Fibroblast of lung (primary cell): Measurements from ENCODE around the gene SENP1. TPM values are rescaled to one million over a fixed set of nuclear protein-coding genes. Genes with fewer than 3 reads are reported as not detected.

Source experiments
- DNase-seq, 2 donors: peaks; one replicate each; pipeline versions ENCODE4 v3.0.0 to v3.0.0-alpha.2; 2010; ENCODE audit warnings: low read depth in 2 of 2
- H2AFZ ChIP-seq: 2 replicates; pipeline ENCODE4 v1.5.1; 2012; ENCODE audit warnings: low read length, control low read depth, inconsistent platforms
- H3K27ac ChIP-seq: 2 replicates; pipeline ENCODE4 v1.5.1; 2011; ENCODE audit warnings: low read length, control low read depth; ENCODE audit not compliant: insufficient read depth
- H3K27me3 ChIP-seq: 2 replicates; pipeline ENCODE4 v1.5.1; 2011; ENCODE audit warnings: mild to moderate bottlenecking, low read length; ENCODE audit not compliant: control insufficient read depth, insufficient read depth
- H3K36me3 ChIP-seq: 2 replicates; pipeline ENCODE4 v1.5.1; 2011; ENCODE audit warnings: low read length; ENCODE audit not compliant: control insufficient read depth, insufficient read depth
- H3K4me1 ChIP-seq: 2 replicates; pipeline ENCODE4 v1.5.1; 2011; ENCODE audit warnings: low read length; ENCODE audit not compliant: control insufficient read depth, insufficient read depth; ENCODE audit errors: extremely low read depth
- H3K4me2 ChIP-seq: 2 replicates; pipeline ENCODE4 v1.5.1; 2011; ENCODE audit warnings: low read length, control low read depth; ENCODE audit not compliant: insufficient read depth; ENCODE audit errors: extremely low read depth
- H3K4me3 ChIP-seq, 4 experiments: fragments of 200-600 bp in 1 of 4; sonication (generic) in 1 of 4; replicated peaks in 1 of 4; 2 replicates each; pipeline ENCODE4 v1.5.1; 2011 to 2016; ENCODE audit warnings: low read length in 4 of 4, low read depth in 3 of 4, mild to moderate bottlenecking in 3 of 4, control low read depth in 2 of 4, inconsistent platforms in 1 of 4, mixed read lengths in 1 of 4; ENCODE audit not compliant: insufficient read depth in 1 of 4; ENCODE audit errors: control extremely low read depth in 1 of 4
- H3K79me2 ChIP-seq: 2 replicates; pipeline ENCODE4 v1.5.1; 2012; ENCODE audit warnings: mild to moderate bottlenecking, low read length, inconsistent platforms; ENCODE audit not compliant: control insufficient read depth, insufficient read depth
- H3K9ac ChIP-seq: 2 replicates; pipeline ENCODE4 v1.5.1; 2011; ENCODE audit warnings: mild to moderate bottlenecking, low read length, control low read depth; ENCODE audit not compliant: insufficient read depth
- H3K9me3 ChIP-seq: 2 replicates; pipeline ENCODE4 v1.5.1; 2012; ENCODE audit warnings: low read depth, low read length; ENCODE audit not compliant: control insufficient read depth, insufficient read depth
- H4K20me1 ChIP-seq: 2 replicates; pipeline ENCODE4 v1.5.1; 2011; ENCODE audit warnings: low read length; ENCODE audit not compliant: control insufficient read depth, insufficient read depth; ENCODE audit errors: extremely low read depth
- CTCF ChIP-seq, 2 donors: IDR thresholded peaks in 1 of 2; conservative IDR thresholded peaks in 1 of 2; 1 replicate in 1 of 2; 2 replicates in 1 of 2; pipeline ENCODE4 v1.5.1; 2011 to 2012; ENCODE audit warnings: low read length in 2 of 2, control low read depth in 1 of 2, inconsistent platforms in 1 of 2, low read depth in 1 of 2, mild to moderate bottlenecking in 1 of 2
- EZH2 ChIP-seq: IDR thresholded peaks from 2 replicates; pipeline ENCODE4 v1.5.1; 2012; ENCODE audit warnings: low read length, control low read depth, mild to moderate bottlenecking; ENCODE audit errors: missing control alignments
- polyA plus RNA-seq, 2 donors: library from polyadenylated mRNA; depleted of rRNA in 1 of 2; stranded (reverse) in 1 of 2; unstranded in 1 of 2; fragments of >200 nt; gene quantifications; 2 replicates each; pipeline ENCODE4 v1.2.1, GENCODE V29; 2011 to 2012; ENCODE audit warnings: missing spikeins in 1 of 2
- total RNA-seq: library from RNA; depleted of rRNA; stranded (reverse); fragments of >200 nt; gene quantifications from 2 replicates; pipeline ENCODE4 v1.2.1, GENCODE V29; 2014

Gene SENP1
- total and polyA plus RNA-seq, 2 donors (not counting 1 experiment from before 2014, with no cell fraction given) = 14.7 to 17.9 TPM

GRCh38 chr12:48053883-48054282 is 52.0 kb downstream of the SENP1 start:
- no peak for DNase-seq
- H3K4me3 ChIP-seq = no peak overlapping the region
- no peaks in the 10 kb centered on the region for H3K9me3 ChIP-seq
- peaks cover 2% of the 10 kb centered on the region for H3K36me3 ChIP-seq
- H4K20me1 ChIP-seq = no peaks in the 10 kb centered on the region
- no peak overlapping the region for H2AFZ ChIP-seq
- no peaks in the 10 kb centered on the region for H3K4me1 ChIP-seq
- H3K27ac ChIP-seq = no peak overlapping the region
- H3K4me2 ChIP-seq = no peak overlapping the region
- no peak overlapping the region for H3K9ac ChIP-seq
- H3K79me2 ChIP-seq = no peaks in the 10 kb centered on the region
- TF ChIP-seq CTCF (conservative IDR thresholded peaks at IDR 0.05 in 1 of 2, IDR thresholded peaks at IDR 0.05 in 1 of 2; ENCODE audit: low read depth in 1 of 2, low read length in 2 of 2) (no peak), EZH2 (no peak)
- H3K27me3 ChIP-seq = no peaks in the 10 kb centered on the region

- H3K9ac ChIP-seq = no peak overlapping the region
- H2AFZ ChIP-seq = no peak overlapping the region
- no peaks in the 10 kb centered on the region for H3K4me1 ChIP-seq
- H3K79me2 ChIP-seq = no peaks in the 10 kb centered on the region
- no peak for TF ChIP-seq EZH2
- TF ChIP-seq CTCF (conservative IDR thresholded peaks at IDR 0.05 in 1 of 2, IDR thresholded peaks at IDR 0.05 in 1 of 2; ENCODE audit: low read depth in 1 of 2, low read length in 2 of 2) = no peak
- no peaks in the 10 kb centered on the region for H3K9me3 ChIP-seq
- DNase-seq = no peak
- no peak overlapping the region for H3K27ac ChIP-seq
- H3K4me3 ChIP-seq = no peak overlapping the region
- no peaks in the 10 kb centered on the region for H4K20me1 ChIP-seq
- H3K4me2 ChIP-seq = no peak overlapping the region
- H3K27me3 ChIP-seq = no peaks in the 10 kb centered on the region
- peaks cover 2% of the 10 kb centered on the region for H3K36me3 ChIP-seq
These were observed 52.8 kb downstream of the SENP1 start for GRCh38 chr12:48053122-48053521.

- Histone ChIP-seq H3K9ac (no peak overlapping the region), H3K36me3 (peaks cover 2% of the 10 kb centered on the region), H4K20me1 (no peaks in the 10 kb centered on the region), H3K27ac (no peak overlapping the region), H3K4me1 (no peaks in the 10 kb centered on the region), H2AFZ (no peak overlapping the region), H3K9me3 (no peaks in the 10 kb centered on the region), H3K4me3 (no peak overlapping the region), H3K27me3 (no peaks in the 10 kb centered on the region), H3K79me2 (no peaks in the 10 kb centered on the region), H3K4me2 (no peak overlapping the region)
- DNase-seq = no peak
- TF ChIP-seq CTCF (conservative IDR thresholded peaks at IDR 0.05 in 1 of 2, IDR thresholded peaks at IDR 0.05 in 1 of 2; ENCODE audit: low read depth in 1 of 2, low read length in 2 of 2) = no peak
- no peak for TF ChIP-seq EZH2
These were observed 54.2 kb downstream of the SENP1 start for GRCh38 chr12:48051681-48052080.
